GM23248 (cell line): Measurements from ENCODE around the gene CTSE. TPM values are rescaled to one million over a fixed set of nuclear protein-coding genes. Genes with fewer than 3 reads are reported as not detected.
A peak's percentile ranks its signal among the peaks of the same experiment; 100 is the strongest.

Source experiments
- DNase-seq: peaks from one replicate; pipeline ENCODE4 v3.0.0-alpha.2; 2015
- H2AFZ ChIP-seq: fragments of 200-600 bp; sonication (generic); 2 replicates; pipeline ENCODE4 v1.6.1; 2016; ENCODE audit warnings: antibody characterized with exemption
- H3F3A ChIP-seq: fragments of 200-600 bp; sonication (generic); 2 replicates; pipeline ENCODE4 v1.6.1; 2016; ENCODE audit warnings: mild to moderate bottlenecking, antibody characterized with exemption, mixed run types; ENCODE audit not compliant: insufficient read depth
- H3K27ac ChIP-seq: fragments of 200-600 bp; sonication (generic); 2 replicates; pipeline ENCODE4 v1.5.1; 2016; ENCODE audit warnings: mild to moderate bottlenecking
- H3K27me3 ChIP-seq: fragments of 200-600 bp; sonication (generic); replicated peaks from 2 replicates; pipeline ENCODE4 v1.6.1; 2016; ENCODE audit warnings: mild to moderate bottlenecking; ENCODE audit not compliant: insufficient read depth
- H3K36me3 ChIP-seq: fragments of 200-600 bp; sonication (generic); 2 replicates; pipeline ENCODE4 v1.6.1; 2016; ENCODE audit warnings: low read depth, mild to moderate bottlenecking
- H3K4me1 ChIP-seq: fragments of 200-600 bp; sonication (generic); 2 replicates; pipeline ENCODE4 v1.6.1; 2016; ENCODE audit warnings: mild to moderate bottlenecking; ENCODE audit not compliant: insufficient read depth
- H3K4me2 ChIP-seq: fragments of 200-600 bp; sonication (generic); one replicate; pipeline ENCODE4 v1.6.1; 2016; ENCODE audit warnings: mild to moderate bottlenecking; ENCODE audit not compliant: unreplicated experiment
- H3K4me3 ChIP-seq: fragments of 200-600 bp; sonication (generic); 2 replicates; pipeline ENCODE4 v1.5.1; 2016; ENCODE audit warnings: mild to moderate bottlenecking
- H3K79me2 ChIP-seq: fragments of 200-600 bp; sonication (generic); 2 replicates; pipeline ENCODE4 v1.6.1; 2016; ENCODE audit warnings: mild to moderate bottlenecking; ENCODE audit not compliant: insufficient read depth
- H3K9ac ChIP-seq: fragments of 200-600 bp; sonication (generic); 2 replicates; pipeline ENCODE4 v1.6.1; 2016; ENCODE audit warnings: mild to moderate bottlenecking
- H3K9me2 ChIP-seq: fragments of 200-600 bp; sonication (generic); 2 replicates; pipeline ENCODE4 v1.6.1; 2016; ENCODE audit warnings: mixed run types, mild to moderate bottlenecking, moderate library complexity; ENCODE audit not compliant: insufficient read depth
- H3K9me3 ChIP-seq: fragments of 200-600 bp; sonication (generic); one replicate; pipeline ENCODE4 v1.6.1; 2017; ENCODE audit warnings: low read depth
- H4K20me1 ChIP-seq: fragments of 200-600 bp; sonication (generic); 2 replicates; pipeline ENCODE4 v1.6.0; 2016; ENCODE audit not compliant: insufficient read depth
- EZH2 ChIP-seq: fragments of 200-600 bp; sonication (generic); IDR thresholded peaks from 2 replicates; pipeline ENCODE4 v1.6.1; 2018; ENCODE audit warnings: antibody characterized with exemption, mild to moderate bottlenecking; ENCODE audit not compliant: insufficient read depth, poor library complexity, severe bottlenecking
- EZH2phosphoT487 ChIP-seq: fragments of 200-600 bp; sonication (generic); IDR thresholded peaks from 2 replicates; pipeline ENCODE4 v1.6.1; 2018; ENCODE audit warnings: antibody characterized with exemption, moderate library complexity, mild to moderate bottlenecking, low read depth; ENCODE audit not compliant: insufficient read depth
- WGBS, 2 experiments: methylation state at CpG; one replicate each; pipeline ENCODE4 v1.1.6; 2015 to 2017; ENCODE audit warnings: low lambda C conversion rate in 2 of 2, low coverage in 1 of 2; ENCODE audit errors: missing lambda C conversion rate in 2 of 2; 5-methylcytosine and 5-hydroxymethylcytosine counted together
- in situ Hi-C: fragments of 300-500 bp; cut with MboI; formaldehyde crosslinking; loops from 2 replicates; pipeline ENCODE4 v1.15.0; 2020
- polyA plus RNA-seq: library from polyadenylated mRNA; unstranded; fragments of >200 nt; fragmentation: Nextera tagmentation; extraction: Ambion mirVana; gene quantifications from 2 replicates; pipeline ENCODE4 v1.2.1, GENCODE V29; 2016
- total RNA-seq: library from RNA; depleted of rRNA; stranded (reverse); fragments of >200 nt; shearing (Covaris generic); gene quantifications from 2 replicates; pipeline ENCODE4 v1.2.3, GENCODE V29; 2014

CTSE gene
- total and polyA plus RNA-seq, 2 experiments from 2014 or later: not detected

DNA sequence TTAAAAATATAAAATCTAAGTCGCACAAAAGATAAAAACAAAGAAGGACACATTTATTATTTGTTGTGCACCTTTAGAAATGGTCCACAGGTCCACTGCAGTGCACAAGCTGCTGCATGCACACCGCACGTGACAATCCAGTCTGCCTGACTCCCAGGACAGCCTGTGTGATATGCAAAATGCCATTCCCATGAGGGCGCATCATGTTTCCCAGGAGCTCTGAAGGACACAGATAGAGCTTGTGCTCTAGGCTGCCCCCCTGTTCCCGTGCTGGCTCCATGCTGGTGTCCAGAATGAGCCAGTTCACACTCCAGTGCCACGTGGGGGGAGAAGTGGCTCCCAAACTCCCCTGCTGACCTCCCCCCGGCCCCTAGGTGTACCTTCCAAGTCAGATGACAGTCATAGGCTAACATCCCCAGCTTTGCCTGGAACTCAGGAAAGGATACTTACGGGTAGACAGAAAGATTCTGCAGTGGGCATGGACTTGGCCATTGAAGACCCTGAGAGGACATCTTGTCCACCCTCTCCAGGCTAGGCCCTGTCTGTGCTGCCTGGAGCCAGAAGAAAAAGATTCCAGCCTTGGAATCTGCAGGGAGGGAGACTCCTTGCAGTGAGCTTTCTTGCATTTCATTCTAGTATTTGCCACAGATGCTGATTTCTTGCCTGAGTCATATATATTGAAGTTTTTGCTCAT lies 46.8 kb downstream of the CTSE start:
- H3K4me3 ChIP-seq: no peak overlapping the region
- no peak overlapping the region for H2AFZ ChIP-seq
- WGBS, 2 experiments: 39 to 41% methylated on average over 8 of the region's 8 CpGs
- no peak overlapping the region for H3K9ac ChIP-seq
- H3K36me3 ChIP-seq: no peaks in the 10 kb centered on the region
- peak; percentile 70 for DNase-seq
- no peaks in the 10 kb centered on the region for H3K9me2 ChIP-seq
- in situ Hi-C loops: no loop called here
- H3K79me2 ChIP-seq: no peaks in the 10 kb centered on the region
- no peaks in the 10 kb centered on the region; the same call in 1 of the 2 replicates for H3F3A ChIP-seq
- no peak for TF ChIP-seq EZH2
- TF ChIP-seq EZH2phosphoT487: no peak
- no peaks in the 10 kb centered on the region for H4K20me1 ChIP-seq
- H3K27ac ChIP-seq: no peak overlapping the region
- no peaks in the 10 kb centered on the region for H3K9me3 ChIP-seq
- peaks cover 10% of the 10 kb centered on the region for H3K4me1 ChIP-seq
- no peak overlapping the region for H3K4me2 ChIP-seq
- no peaks in the 10 kb centered on the region for H3K27me3 ChIP-seq

DNA sequence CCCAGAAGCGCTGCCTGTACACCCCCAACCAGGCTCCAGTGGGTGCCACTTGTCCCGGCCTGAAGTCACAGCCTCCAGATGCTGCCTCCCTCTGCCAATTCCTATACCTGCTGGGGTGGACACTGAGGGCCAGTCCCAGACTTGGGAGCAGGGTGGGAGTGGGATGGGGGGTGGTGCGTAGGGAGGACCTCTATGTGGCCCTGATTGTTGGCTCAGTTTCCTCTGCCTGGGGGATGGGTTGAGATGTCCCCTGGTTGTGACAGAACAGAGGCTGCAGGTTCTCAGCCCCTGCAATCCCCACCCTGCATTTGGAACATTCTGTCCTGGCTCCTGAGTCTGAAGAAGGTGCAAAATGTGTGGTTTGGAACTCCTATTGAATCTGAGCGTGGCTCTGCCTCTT lies 47.7 kb downstream of the CTSE start:
- in situ Hi-C loops: no loop called here
- TF ChIP-seq EZH2phosphoT487 (no peak), EZH2 (no peak)
- Histone ChIP-seq H3K9ac (no peak overlapping the region), H3K9me2 (no peaks in the 10 kb centered on the region), H3K36me3 (no peaks in the 10 kb centered on the region), H3K79me2 (no peaks in the 10 kb centered on the region), H2AFZ (no peak overlapping the region), H3F3A (no peaks in the 10 kb centered on the region; the same call in 1 of the 2 replicates), H3K4me2 (no peak overlapping the region), H3K4me1 (peaks cover 10% of the 10 kb centered on the region), H3K4me3 (no peak overlapping the region), H3K9me3 (no peaks in the 10 kb centered on the region), H4K20me1 (no peaks in the 10 kb centered on the region), H3K27ac (no peak overlapping the region), H3K27me3 (no peaks in the 10 kb centered on the region)
- WGBS, 2 experiments: 51 to 56% methylated on average over 4 of the region's 4 CpGs
- no peak for DNase-seq

DNA sequence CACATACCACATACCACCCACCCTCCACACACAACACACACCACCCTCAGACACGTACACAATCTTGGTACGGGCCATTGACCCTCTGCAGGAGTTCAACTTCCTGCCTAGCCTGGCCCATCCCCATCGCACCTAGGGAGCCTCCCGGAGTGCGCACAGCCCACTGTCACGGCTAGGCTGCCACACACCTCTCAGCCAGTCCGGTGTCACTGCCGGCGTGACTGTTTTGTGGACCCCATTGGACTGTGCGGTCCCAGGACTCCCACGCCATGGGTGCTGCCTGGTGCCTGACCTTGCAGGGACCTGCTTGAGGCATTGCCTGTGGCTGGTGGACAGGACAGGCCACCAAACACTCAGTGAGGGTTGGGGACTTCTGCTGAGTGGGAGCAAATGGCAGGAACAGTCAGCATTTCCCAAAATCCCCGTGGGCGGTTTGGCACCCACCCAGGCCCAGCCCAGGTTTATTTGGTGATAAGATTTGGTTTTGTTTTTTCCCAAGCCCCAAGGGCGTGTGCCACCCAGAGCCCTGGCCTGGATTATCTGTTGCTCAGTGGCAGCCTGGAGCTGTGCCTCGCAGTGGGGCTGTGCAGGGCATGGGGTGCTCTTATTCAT lies 48.2 kb downstream of the CTSE start:
- no peak for TF ChIP-seq EZH2phosphoT487
- TF ChIP-seq EZH2: no peak
- H3K27ac ChIP-seq: no peak overlapping the region
- no peak overlapping the region for H3K4me2 ChIP-seq
- H3K9me3 ChIP-seq: no peaks in the 10 kb centered on the region
- DNase-seq: no peak
- H2AFZ ChIP-seq: no peak overlapping the region
- no peaks in the 10 kb centered on the region for H3K27me3 ChIP-seq
- no peaks in the 10 kb centered on the region for H3K79me2 ChIP-seq
- in situ Hi-C loops: no loop called here
- H3K36me3 ChIP-seq: no peaks in the 10 kb centered on the region
- H3K4me1 ChIP-seq: peaks cover 13% of the 10 kb centered on the region
- no peaks in the 10 kb centered on the region for H4K20me1 ChIP-seq
- no peak overlapping the region for H3K9ac ChIP-seq
- 47 to 52% methylated on average over 15 of the region's 15 CpGs for WGBS, 2 experiments
- no peaks in the 10 kb centered on the region for H3K9me2 ChIP-seq
- H3F3A ChIP-seq: no peaks in the 10 kb centered on the region; the same call in 1 of the 2 replicates
- no peak overlapping the region for H3K4me3 ChIP-seq

DNA sequence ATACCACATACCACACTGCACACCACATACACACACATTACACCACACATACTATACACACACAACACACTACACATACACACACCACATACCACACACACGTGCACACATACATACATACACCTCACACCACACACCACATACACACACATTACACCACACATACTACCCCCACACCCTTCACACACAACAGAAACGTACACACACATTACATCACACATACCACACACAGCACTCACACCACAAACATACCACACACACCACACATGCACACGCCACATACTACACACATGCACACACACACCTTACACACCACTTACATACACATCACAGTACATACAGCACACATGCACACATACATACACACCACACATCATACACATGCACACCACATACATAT lies 49.0 kb downstream of the CTSE start:
- H3K4me1 ChIP-seq: peaks cover 16% of the 10 kb centered on the region
- H3K27ac ChIP-seq: no peak overlapping the region
- WGBS, 2 experiments: 38 to 43% methylated on average over 3 of the region's 3 CpGs
- no peak for DNase-seq
- no peaks in the 10 kb centered on the region for H3K36me3 ChIP-seq
- no peaks in the 10 kb centered on the region for H3K9me2 ChIP-seq
- no peaks in the 10 kb centered on the region for H3K79me2 ChIP-seq
- in situ Hi-C loops: no loop called here
- no peaks in the 10 kb centered on the region; the same call in 1 of the 2 replicates for H3F3A ChIP-seq
- no peak for TF ChIP-seq EZH2
- no peak for TF ChIP-seq EZH2phosphoT487
- no peak overlapping the region for H3K9ac ChIP-seq
- no peaks in the 10 kb centered on the region for H3K9me3 ChIP-seq
- H3K27me3 ChIP-seq: no peaks in the 10 kb centered on the region
- H2AFZ ChIP-seq: no peak overlapping the region
- no peaks in the 10 kb centered on the region for H4K20me1 ChIP-seq
- H3K4me2 ChIP-seq: no peak overlapping the region
- no peak overlapping the region for H3K4me3 ChIP-seq
